GM19452 (cell line): Measurements from ENCODE around the gene ZNF337.
"Not testable (repeated sequence)": the region's sequence is repeated elsewhere in the genome, so short reads cannot be mapped to it uniquely, and the experiment has no call there.

Experiments used
- ATAC-seq: cut with Tn5 transposase; IDR thresholded peaks from one replicate; pipeline ENCODE4 v1.9.1; 2021; ENCODE audit not compliant: unreplicated experiment

ZNF337 gene

GRCh38 chr20:25695532-25696370, 902 bp downstream of the ZNF337 start:
- ATAC-seq = no peak

GRCh38 chr20:25692499-25692898, 4.2 kb downstream of the ZNF337 start:
- no peak for ATAC-seq

GRCh38 chr20:25690427-25690826, 6.2 kb downstream of the ZNF337 start:
- ATAC-seq = no peak

GRCh38 chr20:25686081-25687067, 10.3 kb downstream of the ZNF337 start:
- peak; percentile 30 for ATAC-seq

GRCh38 chr20:25685276-25686080, 11.2 kb downstream of the ZNF337 start:
- peak; percentile 88 for ATAC-seq

- not testable (repeated sequence) for ATAC-seq
Measured at GRCh38 chr20:25683826-25684225, 12.8 kb downstream of the ZNF337 start.

- no peak for ATAC-seq
Measured at GRCh38 chr20:25683050-25683449, 13.6 kb downstream of the ZNF337 start.

GRCh38 chr20:25676164-25676809, 20.4 kb downstream of the ZNF337 start:
- no peak for ATAC-seq

- no peak for ATAC-seq
Measured at GRCh38 chr20:25675161-25675560, 21.5 kb downstream of the ZNF337 start.

- ATAC-seq = no peak
Measured at GRCh38 chr20:25672659-25673235, 23.9 kb downstream of the ZNF337 start.

- no peak for ATAC-seq
Measured at GRCh38 chr20:25669826-25670422, 26.7 kb downstream of the ZNF337 start.

- ATAC-seq = no peak
Measured at GRCh38 chr20:25668446-25668845, 28.2 kb downstream of the ZNF337 start.

GRCh38 chr20:25659999-25660398, 36.7 kb downstream of the ZNF337 start:
- no peak for ATAC-seq

- ATAC-seq = no peak
Measured at GRCh38 chr20:25654487-25654886, 42.2 kb downstream of the ZNF337 start.

- not testable (repeated sequence) for ATAC-seq
Measured at GRCh38 chr20:25652866-25653265, 43.8 kb downstream of the ZNF337 start.

- ATAC-seq = no peak
Measured at GRCh38 chr20:25644814-25645213, 51.8 kb downstream of the ZNF337 start.

- no peak for ATAC-seq
Measured at GRCh38 chr20:25643716-25644115, 52.9 kb downstream of the ZNF337 start.

GRCh38 chr20:25637247-25637646, 59.4 kb downstream of the ZNF337 start:
- no peak for ATAC-seq

- no peak for ATAC-seq
Measured at GRCh38 chr20:25632940-25633790, 63.5 kb downstream of the ZNF337 start.
